ENCODE measurements around the gene DDX51.
"Not testable (repeated sequence)": the region's sequence is repeated elsewhere in the genome, so short reads cannot be mapped to it uniquely, and the experiment has no call there.

DDX51 gene

DNA sequence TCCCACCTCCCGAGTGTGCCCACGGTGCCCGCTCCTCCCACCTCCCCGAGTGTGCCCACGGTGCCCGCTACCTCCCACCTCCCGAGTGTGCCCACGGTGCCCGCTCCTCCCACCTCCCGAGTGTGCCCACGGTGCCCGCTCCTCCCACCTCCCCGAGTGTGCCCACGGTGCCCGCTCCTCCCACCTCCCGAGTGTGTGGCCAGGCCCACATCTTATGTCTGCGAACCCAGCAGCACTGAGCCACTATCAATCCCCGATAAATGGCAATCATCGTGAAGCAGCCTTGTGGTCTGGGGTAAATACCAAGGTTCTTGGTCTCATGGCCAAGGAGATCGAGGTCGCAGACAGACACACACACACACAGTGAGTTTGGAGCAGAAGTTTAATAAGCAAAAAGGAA, 7.9 kb downstream of the DDX51 start:
- not testable (repeated sequence) for H3K27ac Mint-ChIP-seq, H3K27me3 Mint-ChIP-seq, H3K4me3 Mint-ChIP-seq, DNase-seq, ATAC-seq, H3K4me1 Mint-ChIP-seq, H3K9me3 Mint-ChIP-seq
- peaks cover 11% of the 10 kb centered on the region for H3K36me3 Mint-ChIP-seq (ENCODE audit: low read depth)

DNA sequence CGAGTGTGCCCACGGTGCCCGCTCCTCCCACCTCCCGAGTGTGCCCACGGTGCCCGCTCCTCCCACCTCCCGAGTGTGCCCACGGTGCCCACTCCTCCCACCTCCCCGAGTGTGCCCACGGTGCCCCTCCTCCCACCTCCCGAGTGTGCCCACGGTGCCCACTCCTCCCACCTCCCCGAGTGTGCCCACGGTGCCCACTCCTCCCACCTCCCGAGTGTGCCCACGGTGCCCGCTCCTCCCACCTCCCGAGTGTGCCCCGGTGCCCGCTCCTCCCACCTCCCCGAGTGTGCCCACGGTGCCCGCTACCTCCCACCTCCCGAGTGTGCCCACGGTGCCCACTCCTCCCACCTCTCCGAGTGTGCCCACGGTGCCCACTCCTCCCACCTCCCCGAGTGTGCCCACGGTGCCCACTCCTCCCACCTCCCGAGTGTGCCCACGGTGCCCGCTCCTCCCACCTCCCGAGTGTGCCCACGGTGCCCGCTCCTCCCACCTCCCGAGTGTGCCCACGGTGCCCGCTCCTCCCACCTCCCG, 9.4 kb downstream of the DDX51 start:
- not testable (repeated sequence) for DNase-seq; H3K27me3 Mint-ChIP-seq; ATAC-seq; H3K4me1 Mint-ChIP-seq; H3K27ac Mint-ChIP-seq; H3K9me3 Mint-ChIP-seq; H3K36me3 Mint-ChIP-seq (ENCODE audit: low read depth); H3K4me3 Mint-ChIP-seq

DNA sequence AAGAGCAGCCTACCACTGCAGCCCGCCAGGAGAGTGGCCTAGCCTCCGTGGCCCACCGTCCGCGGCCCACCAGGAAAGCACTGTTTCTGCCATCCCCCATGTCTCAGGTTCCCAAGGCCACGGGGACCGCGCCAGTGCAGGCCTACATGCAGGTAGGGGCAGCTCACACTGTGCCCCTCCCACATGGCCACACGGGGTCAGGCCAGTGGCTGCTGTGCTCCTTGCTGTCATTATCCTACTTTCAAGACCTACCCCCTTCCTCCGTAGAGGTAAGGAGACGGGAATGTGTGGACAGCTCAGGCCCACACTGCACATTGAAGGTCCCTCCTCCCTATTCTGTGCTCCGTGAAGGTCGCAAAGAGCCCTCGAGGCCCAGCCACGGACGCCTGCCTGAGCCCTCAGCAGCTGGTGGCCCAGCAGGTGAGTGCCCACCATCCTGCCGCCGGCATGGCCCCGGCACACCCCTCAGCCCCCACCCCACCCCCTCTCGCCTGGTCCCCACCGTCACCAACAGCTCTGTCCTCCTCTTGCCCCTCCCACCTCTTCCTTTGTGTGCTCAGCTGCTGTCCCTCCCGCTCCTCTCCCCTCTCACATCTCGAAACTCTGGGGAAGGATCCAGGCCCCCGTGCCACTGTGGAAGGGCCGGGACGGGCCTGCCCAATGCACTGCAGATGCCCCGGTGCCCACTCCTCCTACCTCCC, 10.0 kb downstream of the DDX51 start:
- H3K4me1 Mint-ChIP-seq, result no peaks in the 10 kb centered on the region
- no peaks in the 10 kb centered on the region for H3K9me3 Mint-ChIP-seq
- H3K27ac Mint-ChIP-seq, result no peak overlapping the region
- DNase-seq (no peak), ATAC-seq (no peak)
- H3K4me3 Mint-ChIP-seq, result no peak overlapping the region
- peaks cover 7% of the 10 kb centered on the region for H3K36me3 Mint-ChIP-seq (ENCODE audit: low read depth)
- H3K27me3 Mint-ChIP-seq, result no peaks in the 10 kb centered on the region

DNA sequence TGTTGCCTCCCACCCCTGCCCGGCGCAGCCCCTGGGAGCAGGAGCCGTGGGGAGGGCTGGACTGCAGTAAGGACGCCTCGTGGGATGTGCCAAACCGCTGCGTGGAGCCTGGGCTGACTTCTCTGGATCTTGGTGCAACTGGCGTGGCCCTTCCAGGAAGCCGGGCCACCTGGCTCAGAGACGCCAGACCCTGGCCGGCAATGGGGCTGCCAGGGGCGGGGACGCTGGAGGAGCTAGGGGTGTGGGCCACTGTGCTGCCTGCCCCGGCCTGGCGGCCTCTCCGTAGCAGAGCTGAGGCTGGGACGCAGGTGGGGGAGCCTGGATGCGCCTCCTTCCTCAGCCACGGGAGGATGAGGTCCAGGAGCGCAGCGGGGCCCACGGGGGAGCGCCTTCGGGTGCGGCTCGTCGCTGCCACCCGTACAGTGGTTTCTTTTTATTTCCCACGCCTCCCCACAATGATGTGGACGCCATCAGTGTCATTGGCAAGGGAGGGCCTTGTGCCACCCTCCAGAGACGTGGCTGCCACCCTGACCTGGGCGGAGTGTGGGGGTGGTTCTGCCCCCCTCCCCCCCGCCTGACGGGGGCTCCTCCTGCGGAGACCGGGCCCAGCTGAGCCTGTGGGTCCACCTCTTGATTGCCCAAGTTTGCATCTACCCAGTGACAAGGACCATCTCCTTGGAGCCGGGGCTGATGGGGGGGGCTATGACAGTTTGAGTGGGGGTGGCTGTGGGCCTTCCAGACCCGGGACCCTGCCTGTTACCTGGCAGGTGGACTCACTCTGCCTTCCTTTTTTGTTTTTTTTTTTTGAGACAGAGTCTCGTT, 11.3 kb downstream of the DDX51 start:
- no peak overlapping the region for H3K27ac Mint-ChIP-seq
- H3K36me3 Mint-ChIP-seq (ENCODE audit: low read depth), result peaks cover 16% of the 10 kb centered on the region
- H3K4me3 Mint-ChIP-seq, result no peak overlapping the region

DNA sequence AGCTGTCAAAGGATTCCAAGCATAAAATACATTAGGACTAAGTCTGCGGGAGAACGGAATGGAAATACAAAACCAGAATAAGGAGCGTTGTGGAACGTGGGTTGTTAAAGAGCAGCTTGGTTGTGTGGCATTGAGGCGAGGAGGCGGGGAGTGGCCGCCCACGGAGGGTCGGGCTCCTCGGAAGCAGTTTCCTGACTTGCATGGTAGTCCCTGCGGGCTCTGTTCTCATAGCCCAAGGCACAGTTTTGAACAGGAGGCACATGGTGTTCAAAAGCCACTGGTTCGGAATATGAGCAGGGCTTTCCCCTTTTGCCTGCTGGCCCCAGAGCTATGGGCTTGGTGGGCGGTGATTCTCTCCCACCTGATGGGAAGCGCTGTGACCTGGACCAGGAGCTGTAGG, 12.2 kb downstream of the DDX51 start:
- no peaks in the 10 kb centered on the region for H3K9me3 Mint-ChIP-seq
- peaks cover 25% of the 10 kb centered on the region for H3K36me3 Mint-ChIP-seq (ENCODE audit: low read depth)
- no peaks in the 10 kb centered on the region for H3K4me1 Mint-ChIP-seq
- no peak overlapping the region for H3K4me3 Mint-ChIP-seq
- ATAC-seq (no peak), DNase-seq (no peak)
- H3K27me3 Mint-ChIP-seq, result no peaks in the 10 kb centered on the region
- H3K27ac Mint-ChIP-seq, result no peak overlapping the region

More for the DNA sequence above, 11.3 kb downstream of the DDX51 start:
- no peak for ATAC-seq
- Mint-ChIP-seq H3K4me1 (no peaks in the 10 kb centered on the region), H3K27me3 (no peaks in the 10 kb centered on the region), H3K9me3 (no peaks in the 10 kb centered on the region)
- DNase-seq, result no peak

DNA sequence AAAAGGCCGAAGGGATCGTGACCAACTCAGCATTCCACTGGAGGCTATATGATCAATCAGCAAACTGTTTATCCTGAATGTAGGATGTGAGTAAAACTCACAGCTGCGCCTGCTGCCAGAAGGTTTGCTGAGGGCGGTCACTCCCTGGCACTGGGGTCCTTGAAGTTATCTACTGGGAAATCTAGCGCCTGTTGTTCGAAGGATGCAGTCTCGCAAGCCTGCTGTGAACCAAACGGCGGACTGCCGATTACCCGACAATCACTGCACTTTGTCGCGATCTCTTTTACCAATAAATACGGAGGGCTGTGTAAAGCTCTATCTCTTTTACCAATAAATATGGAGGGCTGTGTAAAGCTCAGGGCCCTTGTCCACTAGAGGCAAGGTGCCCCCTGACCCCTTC, 12.9 kb downstream of the DDX51 start:
- no peak for DNase-seq
- no peak overlapping the region for H3K4me3 Mint-ChIP-seq
- no peaks in the 10 kb centered on the region for H3K27me3 Mint-ChIP-seq
- H3K9me3 Mint-ChIP-seq, result no peaks in the 10 kb centered on the region
- ATAC-seq, result no peak
- no peaks in the 10 kb centered on the region for H3K4me1 Mint-ChIP-seq
- no peak overlapping the region for H3K27ac Mint-ChIP-seq
- peaks cover 32% of the 10 kb centered on the region for H3K36me3 Mint-ChIP-seq (ENCODE audit: low read depth)

DNA sequence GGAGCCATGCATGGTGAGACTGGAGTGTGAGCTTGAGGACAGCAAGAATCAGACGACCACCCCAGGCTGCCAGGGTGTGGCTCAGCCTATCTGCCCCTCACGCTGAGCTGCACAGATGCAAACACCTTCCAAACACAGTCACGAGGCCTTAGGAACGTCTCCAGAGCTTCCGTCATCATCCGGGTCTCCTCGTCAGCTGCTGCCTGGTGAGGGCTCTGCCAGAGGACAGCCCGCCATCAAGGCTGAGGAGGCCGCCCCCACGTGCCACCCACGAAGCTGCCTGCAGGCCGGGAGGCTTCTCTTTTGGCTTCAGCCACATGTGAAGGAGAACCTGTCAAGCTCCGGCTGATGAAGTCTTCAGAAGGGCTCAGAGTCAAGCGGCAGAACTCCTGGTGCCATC, 13.4 kb downstream of the DDX51 start:
- H3K27me3 Mint-ChIP-seq, result no peaks in the 10 kb centered on the region
- H3K27ac Mint-ChIP-seq, result no peak overlapping the region
- H3K4me1 Mint-ChIP-seq, result no peaks in the 10 kb centered on the region
- ATAC-seq, result no peak
- H3K9me3 Mint-ChIP-seq, result no peaks in the 10 kb centered on the region
- peaks cover 36% of the 10 kb centered on the region for H3K36me3 Mint-ChIP-seq (ENCODE audit: low read depth)
- no peak for DNase-seq
- H3K4me3 Mint-ChIP-seq, result no peak overlapping the region

DNA sequence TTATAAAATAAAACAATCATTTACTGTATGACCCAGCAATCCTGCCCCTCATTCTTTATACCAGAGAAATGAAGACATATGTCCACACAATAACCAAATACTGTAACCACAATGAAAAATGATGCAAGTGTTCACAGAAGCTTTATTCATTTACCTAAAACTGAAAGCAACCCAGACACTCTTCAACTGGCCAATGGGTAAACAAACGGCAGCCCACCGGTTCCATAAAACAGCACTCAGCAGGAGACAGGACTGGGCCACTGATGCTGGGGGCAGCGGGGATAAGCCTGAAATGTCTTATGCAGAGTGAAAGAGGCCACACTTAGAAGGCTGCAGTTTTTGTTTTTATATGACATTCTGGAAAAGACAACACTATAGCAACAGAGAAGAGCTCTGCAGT, 15.1 kb downstream of the DDX51 start:
- peaks cover 47% of the 10 kb centered on the region for H3K36me3 Mint-ChIP-seq (ENCODE audit: low read depth)
- H3K4me3 Mint-ChIP-seq, result no peak overlapping the region
- H3K27ac Mint-ChIP-seq, result no peak overlapping the region
- H3K9me3 Mint-ChIP-seq, result no peaks in the 10 kb centered on the region
- no peaks in the 10 kb centered on the region for H3K27me3 Mint-ChIP-seq
- DNase-seq (no peak), ATAC-seq (no peak)
- no peaks in the 10 kb centered on the region for H3K4me1 Mint-ChIP-seq

DNA sequence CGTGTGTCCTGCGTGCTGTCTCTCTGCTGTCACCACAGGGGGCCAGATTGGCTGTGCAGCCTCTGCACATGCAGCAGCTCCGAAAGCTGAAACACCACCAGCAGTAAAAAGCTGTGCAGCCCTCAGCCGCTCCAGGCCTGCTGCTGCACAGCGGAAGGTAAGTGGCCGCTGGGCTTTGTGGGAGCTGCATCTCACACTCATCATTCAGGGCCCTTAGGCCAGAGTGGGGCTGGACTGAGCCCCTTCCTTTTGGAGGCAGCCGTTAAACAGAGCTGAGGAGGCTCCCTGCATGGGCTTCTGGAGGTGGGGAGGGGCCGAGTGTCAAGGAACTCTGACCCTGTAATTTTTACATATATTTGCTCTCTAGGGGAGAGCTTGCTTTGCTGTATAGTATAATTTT, 17.1 kb downstream of the DDX51 start:
- Mint-ChIP-seq H3K9me3 (no peaks in the 10 kb centered on the region), H3K4me1 (no peaks in the 10 kb centered on the region), H3K4me3 (no peak overlapping the region), H3K27ac (no peak overlapping the region), H3K27me3 (no peaks in the 10 kb centered on the region), H3K36me3 (ENCODE audit: low read depth) (peaks cover 52% of the 10 kb centered on the region)
- DNase-seq (no peak), ATAC-seq (no peak)

DNA sequence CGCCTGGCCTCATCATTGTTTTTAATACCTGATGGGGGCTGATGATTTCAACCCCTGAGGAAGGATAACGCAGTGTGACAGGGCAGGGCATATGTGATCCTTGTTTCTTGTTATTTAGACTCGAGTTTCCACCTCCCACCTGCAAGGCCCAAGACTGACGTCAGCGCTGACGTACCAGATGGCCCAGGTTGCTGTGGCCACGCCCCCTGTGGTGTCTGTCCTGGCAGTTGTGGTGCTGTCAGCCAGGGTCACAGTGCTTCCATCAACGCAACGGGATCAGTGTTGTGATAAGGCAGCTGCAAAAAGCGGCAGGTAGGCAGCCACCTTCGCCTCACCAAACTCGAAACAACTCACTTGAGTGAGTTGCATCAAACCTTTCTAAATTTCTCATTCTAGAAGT, 18.4 kb downstream of the DDX51 start:
- Mint-ChIP-seq H3K4me1 (no peaks in the 10 kb centered on the region), H3K4me3 (no peak overlapping the region), H3K27ac (no peak overlapping the region), H3K27me3 (no peaks in the 10 kb centered on the region), H3K36me3 (ENCODE audit: low read depth) (peaks cover 52% of the 10 kb centered on the region), H3K9me3 (no peaks in the 10 kb centered on the region)
- ATAC-seq, result no peak
- no peak for DNase-seq

DNA sequence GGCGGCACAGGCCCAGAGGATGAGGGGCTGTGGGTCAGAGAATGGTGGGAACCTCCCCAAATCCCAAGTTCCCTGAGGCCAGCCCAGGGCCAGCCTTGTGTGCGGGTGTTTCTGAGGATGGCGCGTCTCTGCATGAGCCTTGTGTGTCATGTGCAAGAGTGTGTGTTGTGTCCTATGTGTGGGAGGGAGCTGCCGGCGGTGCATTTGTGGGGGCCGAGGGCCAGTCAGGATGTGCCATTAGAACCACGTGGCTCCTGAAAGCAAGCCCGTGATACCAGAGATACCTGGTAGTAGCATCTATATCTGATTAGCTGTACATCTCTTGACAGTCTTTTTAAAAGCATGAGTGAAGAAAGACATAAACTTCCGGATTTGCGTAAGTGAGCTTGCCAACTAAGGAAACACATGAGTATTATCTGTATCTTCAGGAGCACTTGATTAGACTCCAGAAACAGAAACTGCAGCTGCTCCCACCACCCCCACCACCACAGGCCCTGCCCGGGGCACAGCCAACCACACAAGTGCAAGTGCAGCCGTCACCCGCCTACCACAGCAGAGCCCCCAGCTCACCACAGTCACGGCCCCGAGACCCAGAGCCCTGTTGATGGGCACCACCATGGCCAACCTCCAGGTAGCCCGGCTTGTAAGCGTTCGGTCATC, 19.2 kb downstream of the DDX51 start:
- H3K27me3 Mint-ChIP-seq, result no peaks in the 10 kb centered on the region
- H3K9me3 Mint-ChIP-seq, result no peaks in the 10 kb centered on the region
- peak; percentile 28 for ATAC-seq
- no peak overlapping the region for H3K4me3 Mint-ChIP-seq
- no peaks in the 10 kb centered on the region for H3K4me1 Mint-ChIP-seq
- DNase-seq, result no peak
- H3K27ac Mint-ChIP-seq, result no peak overlapping the region
- peaks cover 54% of the 10 kb centered on the region for H3K36me3 Mint-ChIP-seq (ENCODE audit: low read depth)

DNA sequence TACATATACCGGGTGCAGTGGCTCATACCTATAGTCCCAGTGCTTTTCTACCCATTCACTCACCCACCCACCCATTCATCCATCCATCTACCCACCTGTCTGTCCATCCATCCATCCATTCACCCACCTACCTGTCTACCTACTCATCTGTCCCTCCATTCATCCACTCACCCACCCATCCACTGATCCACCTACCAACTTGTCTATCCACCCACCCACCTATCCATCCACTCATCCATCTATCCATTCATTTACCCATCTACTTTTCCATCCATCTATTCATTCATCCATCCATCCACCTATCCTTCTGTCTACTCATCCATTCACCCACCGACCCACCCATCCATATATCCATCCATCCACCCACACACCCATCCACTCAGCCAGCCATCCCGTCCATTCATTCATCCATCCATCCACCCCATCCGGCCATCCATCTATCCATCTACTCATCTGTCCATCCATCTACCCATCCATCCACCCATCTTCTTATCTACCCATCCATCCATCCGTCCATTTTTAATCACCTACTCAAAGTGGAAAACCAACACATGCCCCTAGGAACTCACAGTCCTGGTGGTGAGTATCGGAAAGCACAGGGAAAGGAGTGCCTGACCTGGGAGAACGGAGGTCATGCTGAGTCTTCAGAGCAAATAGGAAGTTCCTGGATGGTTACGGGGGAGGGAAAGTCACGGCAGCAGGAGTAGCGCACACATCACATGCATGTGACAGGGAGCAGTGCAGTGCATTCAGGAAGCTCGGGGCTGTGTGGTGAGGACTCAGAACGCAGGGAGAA, 20.0 kb downstream of the DDX51 start:
- H3K27me3 Mint-ChIP-seq, result no peaks in the 10 kb centered on the region
- H3K4me3 Mint-ChIP-seq, result no peak overlapping the region
- H3K27ac Mint-ChIP-seq, result no peak overlapping the region
- H3K4me1 Mint-ChIP-seq, result no peaks in the 10 kb centered on the region
- H3K36me3 Mint-ChIP-seq (ENCODE audit: low read depth), result peaks cover 51% of the 10 kb centered on the region
- DNase-seq (no peak), ATAC-seq (no peak)
- no peaks in the 10 kb centered on the region for H3K9me3 Mint-ChIP-seq

DNA sequence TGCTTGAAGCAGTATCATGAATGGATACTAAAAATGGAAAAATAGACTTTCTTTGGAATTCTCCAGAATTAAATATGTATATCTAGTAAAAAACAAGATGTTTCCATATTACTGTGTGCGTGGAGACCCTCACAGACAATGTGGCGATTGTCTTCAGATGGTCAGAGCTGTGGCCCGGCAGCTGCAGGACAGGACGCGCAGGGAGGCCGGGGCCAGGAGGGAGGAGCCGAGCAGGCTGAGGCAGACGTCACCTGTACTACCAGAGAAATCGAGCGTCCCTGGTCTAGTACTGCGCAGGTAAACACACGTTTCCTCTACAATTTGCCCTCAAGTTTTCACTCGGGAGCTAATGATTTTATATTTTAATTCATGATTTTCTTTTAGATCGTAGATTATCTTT, 22.8 kb downstream of the DDX51 start:
- Mint-ChIP-seq H3K9me3 (no peaks in the 10 kb centered on the region), H3K36me3 (ENCODE audit: low read depth) (peaks cover 23% of the 10 kb centered on the region), H3K27ac (no peak overlapping the region), H3K4me3 (no peak overlapping the region), H3K27me3 (no peaks in the 10 kb centered on the region), H3K4me1 (no peaks in the 10 kb centered on the region)
- ATAC-seq (no peak), DNase-seq (no peak)

DNA sequence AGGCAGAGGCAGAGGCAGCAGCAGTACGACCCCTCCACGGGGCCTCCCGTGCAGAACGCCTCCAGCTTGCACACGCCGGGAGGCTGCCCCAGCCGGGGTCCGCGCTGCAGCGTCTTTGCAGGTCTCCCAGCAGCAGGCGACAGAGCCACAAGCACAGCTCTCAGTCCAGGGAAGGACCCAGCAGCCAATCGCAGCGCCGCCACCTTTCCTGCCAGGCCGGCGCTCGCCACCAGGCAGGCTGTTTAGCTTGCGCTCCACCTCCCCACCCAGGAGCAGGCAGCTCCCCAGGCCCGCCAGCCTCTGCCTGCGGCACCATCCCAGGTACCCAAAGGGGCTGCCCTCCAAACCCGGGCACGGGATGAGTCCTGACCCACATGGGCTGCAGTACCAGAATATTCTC, 25.2 kb downstream of the DDX51 start:
- H3K4me3 Mint-ChIP-seq, result no peak overlapping the region
- ATAC-seq (no peak), DNase-seq (no peak)
- H3K36me3 Mint-ChIP-seq (ENCODE audit: low read depth), result peaks cover 9% of the 10 kb centered on the region
- no peak overlapping the region for H3K27ac Mint-ChIP-seq
- no peaks in the 10 kb centered on the region for H3K4me1 Mint-ChIP-seq
- H3K27me3 Mint-ChIP-seq, result no peaks in the 10 kb centered on the region
- H3K9me3 Mint-ChIP-seq, result no peaks in the 10 kb centered on the region

Data from activated naive CD8-positive, alpha-beta T cell treated with anti-CD3 and anti-CD28 coated beads, Interleukin-2, amount 50 U/mL, for 24 hours (primary cell).